HUES6 (cell line): Measurements from ENCODE around the gene CRHR2.

Experiments
- H3K27ac ChIP-seq: 2 replicates; pipeline ENCODE4 v1.7.0; 2013; ENCODE audit warnings: low read depth, mild to moderate bottlenecking, low read length, inconsistent platforms
- H3K27me3 ChIP-seq: 2 replicates; pipeline ENCODE4 v1.6.1; 2013; ENCODE audit warnings: low read length; ENCODE audit not compliant: control insufficient read depth, insufficient read depth
- H3K36me3 ChIP-seq: 2 replicates; pipeline ENCODE4 v1.6.1; 2013; ENCODE audit warnings: low read length; ENCODE audit not compliant: control insufficient read depth, insufficient read depth
- H3K4me1 ChIP-seq: 2 replicates; pipeline ENCODE4 v1.6.1; 2013; ENCODE audit warnings: low read length; ENCODE audit not compliant: control insufficient read depth, insufficient read depth
- H3K4me3 ChIP-seq: 2 replicates; pipeline ENCODE4 v1.5.1; 2013; ENCODE audit warnings: low read depth, low read length
- H3K9ac ChIP-seq: one replicate; pipeline ENCODE4 v1.6.1; 2013; ENCODE audit warnings: mild to moderate bottlenecking, low read length
- H3K9me3 ChIP-seq: 2 replicates; pipeline ENCODE4 v1.6.1; 2013; ENCODE audit warnings: low read depth, low read length; ENCODE audit not compliant: control insufficient read depth, insufficient read depth

The CRHR2 gene

DNA sequence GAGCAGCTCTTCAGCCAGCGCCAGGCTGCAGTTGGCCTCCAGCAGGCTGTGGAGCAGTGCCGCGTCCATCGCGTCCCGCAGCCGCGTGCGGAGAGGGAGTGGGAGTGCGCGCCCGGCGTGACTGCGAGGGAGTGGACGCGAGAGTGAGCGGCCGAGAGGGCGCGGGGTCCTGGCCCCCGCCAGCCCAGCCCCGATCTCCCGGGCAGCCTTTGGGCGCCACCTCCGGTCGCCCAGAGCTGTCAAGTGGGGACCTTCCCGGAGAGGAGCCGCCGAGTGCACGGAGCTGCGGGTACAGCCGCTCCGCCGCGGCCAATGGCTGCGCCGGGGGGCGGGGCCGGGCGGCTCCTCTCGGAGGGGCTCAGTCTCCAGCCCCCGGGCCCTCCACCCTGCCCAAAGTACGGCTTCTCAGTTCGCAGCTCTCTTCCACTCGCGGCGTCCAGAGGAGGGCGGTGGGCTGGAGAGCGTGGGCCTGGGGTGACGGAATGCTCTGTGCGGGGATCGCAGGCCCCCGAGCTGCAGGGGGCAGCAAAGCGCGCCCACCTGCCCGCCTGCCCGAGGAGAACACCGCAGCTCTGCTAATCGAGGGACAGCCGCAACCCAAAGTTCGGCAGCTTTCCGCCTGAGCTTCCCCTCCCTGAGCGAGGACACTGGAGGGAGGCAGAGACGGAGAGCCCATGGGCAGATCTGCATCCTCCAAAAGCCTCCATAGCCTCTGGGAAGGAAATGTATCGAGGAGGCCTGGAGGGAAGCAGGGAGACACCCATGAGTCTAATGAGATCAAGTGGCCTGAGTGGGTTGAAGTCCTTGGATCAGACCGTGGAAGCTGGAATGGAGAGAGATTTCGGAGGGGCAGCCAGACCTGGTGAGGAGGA is at the start of gene CRHR2:
Gene CRHR2, minus strand, starts transcription at position 245 of the 872 bp plus-strand sequence. Its CDS starts 176 bp downstream, at position 69.
- Histone ChIP-seq H3K36me3 (no peaks in the 10 kb centered on the region), H3K4me1 (peaks cover 17% of the 10 kb centered on the region; the same call in 1 of the 2 replicates), H3K27ac (no peak within 1 kb of the TSS), H3K9ac (no peak within 1 kb of the TSS), H3K4me3 (peak within 1 kb of the TSS; percentile 69), H3K9me3 (no peaks in the 10 kb centered on the region), H3K27me3 (peaks cover 76% of the 10 kb centered on the region)

DNA sequence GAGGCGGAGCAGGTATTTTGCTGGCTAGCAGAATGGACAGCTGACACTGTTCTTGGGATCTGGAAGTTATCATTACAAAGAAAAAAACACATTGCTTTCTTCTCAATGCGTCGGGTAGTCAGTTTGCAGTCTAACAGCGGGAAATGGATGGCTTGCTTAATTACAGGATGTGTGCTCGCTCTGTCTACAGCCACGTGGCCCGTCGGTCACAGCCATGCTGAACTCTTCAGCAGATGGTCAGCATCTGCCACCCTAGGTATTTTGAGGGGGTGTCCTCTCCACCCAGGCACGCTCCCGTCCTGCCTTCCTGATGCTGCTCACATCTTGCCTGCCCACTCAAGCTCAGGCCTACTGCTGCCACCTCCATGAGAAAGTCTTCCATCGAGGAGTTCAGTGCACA is 49.3 kb upstream of the CRHR2 start:
- no peaks in the 10 kb centered on the region for H3K27me3 ChIP-seq
- no peaks in the 10 kb centered on the region for H3K36me3 ChIP-seq
- no peak overlapping the region for H3K4me3 ChIP-seq
- H3K9me3 ChIP-seq: no peaks in the 10 kb centered on the region
- no peak overlapping the region for H3K9ac ChIP-seq
- H3K27ac ChIP-seq: no peak overlapping the region
- peaks cover 17% of the 10 kb centered on the region for H3K4me1 ChIP-seq

DNA sequence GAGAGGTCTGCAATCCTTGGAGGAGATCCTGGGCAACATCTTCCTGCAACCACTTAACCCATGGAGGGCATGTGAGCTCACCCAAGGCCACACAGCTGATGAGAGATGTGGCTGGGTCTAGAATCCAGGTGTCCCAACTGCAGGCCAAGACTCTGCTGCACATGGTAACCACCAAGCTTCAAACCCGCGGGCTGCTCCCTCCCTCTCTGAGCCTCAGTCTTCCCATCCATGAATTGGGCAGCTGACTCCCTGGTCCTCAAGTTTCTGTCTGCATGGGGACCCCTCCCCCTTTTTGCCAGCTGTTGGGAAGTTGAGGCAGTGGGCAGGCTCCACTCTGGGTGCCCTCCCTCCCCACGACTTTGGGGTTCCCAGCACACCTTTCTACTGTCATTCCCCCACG is 48.7 kb upstream of the CRHR2 start:
- Histone ChIP-seq H3K4me3 (no peak overlapping the region), H3K9ac (no peak overlapping the region), H3K27ac (no peak overlapping the region), H3K9me3 (no peaks in the 10 kb centered on the region), H3K36me3 (no peaks in the 10 kb centered on the region), H3K4me1 (peaks cover 21% of the 10 kb centered on the region), H3K27me3 (no peaks in the 10 kb centered on the region)

DNA sequence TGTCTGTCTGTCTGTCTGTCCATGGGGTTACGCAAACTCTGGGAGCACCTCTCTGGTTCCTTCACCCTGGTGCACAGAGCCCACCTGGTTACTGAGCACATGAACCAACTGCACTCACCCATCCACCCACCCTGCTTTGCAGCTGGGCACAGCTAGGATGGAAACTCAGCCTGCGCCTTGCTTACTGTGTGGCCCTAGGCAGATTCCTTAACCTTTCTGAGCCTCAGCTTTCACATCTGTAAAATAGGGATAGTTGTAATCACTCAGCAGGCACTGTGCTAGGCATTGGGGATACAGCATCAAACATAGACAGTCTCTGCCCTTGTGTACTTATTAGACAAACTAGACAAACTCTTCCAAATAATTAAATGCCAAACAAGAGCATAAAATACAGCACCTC is 47.8 kb upstream of the CRHR2 start:
- Histone ChIP-seq H3K36me3 (no peaks in the 10 kb centered on the region), H3K4me1 (peaks cover 21% of the 10 kb centered on the region), H3K4me3 (no peak overlapping the region), H3K27ac (no peak overlapping the region), H3K27me3 (0 out of 2 replicates have a peak, but pooled peaks cover 1% of the 10 kb centered on the region), H3K9me3 (no peaks in the 10 kb centered on the region), H3K9ac (no peak overlapping the region)

DNA sequence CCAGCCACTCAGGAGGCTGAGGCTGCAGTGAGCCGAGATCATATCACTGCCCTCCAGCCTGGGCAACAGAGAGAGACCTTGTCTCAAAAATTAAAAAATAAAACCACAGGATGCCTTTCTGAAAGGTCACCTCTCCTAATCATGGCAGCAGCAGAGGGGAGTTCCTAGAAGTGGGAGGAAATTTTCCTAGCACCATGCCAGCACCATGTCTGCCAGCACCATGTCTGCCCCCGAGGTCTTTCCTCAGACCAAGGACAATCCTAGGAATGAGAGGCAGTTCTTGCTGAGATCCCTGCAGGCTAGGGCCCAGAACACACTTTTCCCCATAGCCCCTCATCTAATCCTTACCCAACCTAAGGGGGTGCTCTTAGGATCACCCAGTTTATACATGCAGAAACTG is 47.4 kb upstream of the CRHR2 start:
- Histone ChIP-seq H3K27ac (no peak overlapping the region), H3K27me3 (peaks cover 3% of the 10 kb centered on the region; the same call in 1 of the 2 replicates), H3K4me1 (peaks cover 21% of the 10 kb centered on the region), H3K9ac (no peak overlapping the region), H3K36me3 (no peaks in the 10 kb centered on the region), H3K9me3 (no peaks in the 10 kb centered on the region), H3K4me3 (no peak overlapping the region)

DNA sequence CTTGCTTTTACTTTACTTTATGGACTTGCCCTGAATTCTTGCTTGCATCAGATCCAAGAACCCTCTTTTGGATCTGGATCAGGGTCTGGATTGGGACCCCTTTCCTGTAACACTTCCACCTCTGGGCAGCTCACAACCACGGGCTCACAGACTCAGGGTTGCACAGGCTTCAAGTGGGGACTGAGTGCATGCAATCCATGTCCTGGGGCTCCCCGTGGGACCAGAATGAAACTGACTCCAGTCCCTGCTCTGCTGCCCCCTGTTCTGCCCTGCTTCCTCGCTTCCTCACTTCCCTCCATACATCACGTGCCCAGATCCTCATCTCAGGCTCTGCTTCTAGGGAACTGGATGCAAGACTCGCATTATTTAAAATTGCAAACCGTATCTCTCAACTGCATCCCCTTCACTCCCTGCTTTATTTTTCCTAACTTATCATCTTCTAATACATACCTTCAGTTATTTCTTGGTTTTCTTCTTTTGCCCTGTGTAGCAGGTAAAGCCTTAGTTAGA is 46.4 kb upstream of the CRHR2 start:
- no peak overlapping the region for H3K27ac ChIP-seq

DNA sequence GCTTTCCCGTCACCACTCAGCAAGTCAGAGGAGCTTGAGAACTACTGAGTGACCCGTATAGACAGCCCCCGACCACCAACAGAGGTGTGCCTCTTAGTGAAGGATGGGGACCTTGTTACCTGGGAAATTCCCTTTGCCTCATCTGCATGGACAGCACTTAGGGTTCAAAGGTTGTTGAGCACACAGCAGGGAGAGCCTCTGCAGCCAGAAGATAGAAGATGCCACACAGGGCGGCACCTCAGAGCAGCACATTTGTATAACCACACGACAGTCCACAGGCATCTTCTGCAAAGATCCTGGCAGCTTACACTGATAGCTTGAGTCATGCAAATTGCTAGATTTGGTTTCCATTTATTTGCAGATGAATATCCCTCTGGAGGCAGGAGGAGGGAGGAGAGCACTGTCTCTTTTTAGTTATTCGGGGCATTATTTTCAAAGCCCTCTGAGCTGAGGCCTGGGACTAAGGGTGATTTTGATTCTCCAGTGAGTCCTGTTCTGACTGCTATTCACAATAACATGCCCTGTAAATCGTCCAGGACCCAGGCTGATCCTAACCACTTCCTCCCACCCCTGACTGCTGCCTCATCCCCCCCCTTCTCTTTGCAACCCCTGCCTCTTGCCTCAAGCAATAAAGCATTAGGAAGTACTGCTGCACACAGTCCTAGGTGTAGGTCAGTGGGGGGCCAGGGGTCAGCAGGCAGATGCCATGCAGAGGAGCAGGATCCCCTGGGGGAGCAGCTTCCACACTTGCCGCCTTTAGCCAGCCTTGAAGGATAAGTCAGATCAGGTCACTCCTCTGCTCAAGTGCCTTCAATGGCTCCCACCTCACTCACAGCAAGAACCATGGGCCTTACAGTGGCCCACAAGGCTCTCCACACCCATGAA is 45.0 kb upstream of the CRHR2 start:
- Histone ChIP-seq H3K9ac (peak overlapping the region; percentile 51), H3K4me3 (no peak overlapping the region), H3K4me1 (peaks cover 21% of the 10 kb centered on the region), H3K27me3 (peaks cover 3% of the 10 kb centered on the region; the same call in 1 of the 2 replicates), H3K27ac (peak overlapping the region; percentile 39; the same call in 1 of the 2 replicates), H3K9me3 (no peaks in the 10 kb centered on the region), H3K36me3 (no peaks in the 10 kb centered on the region)

More for the DNA sequence above, 46.4 kb upstream of the CRHR2 start:
- Histone ChIP-seq H3K27me3 (peaks cover 3% of the 10 kb centered on the region; the same call in 1 of the 2 replicates), H3K9me3 (no peaks in the 10 kb centered on the region), H3K4me1 (peaks cover 21% of the 10 kb centered on the region), H3K9ac (no peak overlapping the region), H3K4me3 (no peak overlapping the region), H3K36me3 (no peaks in the 10 kb centered on the region)

DNA sequence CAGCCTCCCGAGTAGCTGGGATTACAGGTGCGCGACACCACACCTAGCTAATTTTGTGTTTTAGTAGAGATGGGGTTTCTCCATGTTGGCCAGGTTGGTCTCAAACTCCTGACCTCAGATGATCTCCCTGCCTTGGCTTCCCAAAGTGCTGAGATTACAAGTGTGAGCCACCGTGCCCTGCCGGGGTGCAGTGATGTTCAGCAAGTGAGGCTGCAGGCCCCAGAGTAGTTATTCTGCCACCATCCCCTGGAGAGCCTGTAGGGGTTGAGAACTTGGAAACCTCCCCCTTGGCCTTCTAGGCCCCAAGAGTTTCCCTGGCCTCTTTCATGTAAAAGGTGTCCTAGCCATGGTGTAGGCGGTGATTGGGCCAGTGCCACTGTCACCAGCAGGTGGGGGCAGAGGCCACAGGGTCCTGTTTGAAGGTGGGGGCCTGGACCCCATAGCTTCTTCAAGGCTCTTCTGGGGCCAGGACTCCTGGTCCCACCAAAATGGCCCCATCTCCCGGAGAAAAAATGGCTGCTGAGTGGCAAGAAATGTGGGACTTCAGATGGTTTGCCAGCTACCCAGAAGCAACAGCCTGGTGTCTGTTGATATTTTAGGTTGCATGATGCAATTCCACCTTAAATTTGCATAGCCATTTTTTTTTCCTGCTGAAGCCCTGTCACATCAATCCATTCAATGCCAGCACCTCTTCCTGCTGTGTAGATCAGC is 44.2 kb upstream of the CRHR2 start:
- H3K27ac ChIP-seq: peak overlapping the region; percentile 39; the same call in 1 of the 2 replicates
- H3K9ac ChIP-seq: peak overlapping the region; percentile 51
- peaks cover 18% of the 10 kb centered on the region for H3K4me1 ChIP-seq
- H3K27me3 ChIP-seq: peaks cover 3% of the 10 kb centered on the region; the same call in 1 of the 2 replicates
- H3K4me3 ChIP-seq: no peak overlapping the region
- H3K36me3 ChIP-seq: no peaks in the 10 kb centered on the region
- no peaks in the 10 kb centered on the region for H3K9me3 ChIP-seq

DNA sequence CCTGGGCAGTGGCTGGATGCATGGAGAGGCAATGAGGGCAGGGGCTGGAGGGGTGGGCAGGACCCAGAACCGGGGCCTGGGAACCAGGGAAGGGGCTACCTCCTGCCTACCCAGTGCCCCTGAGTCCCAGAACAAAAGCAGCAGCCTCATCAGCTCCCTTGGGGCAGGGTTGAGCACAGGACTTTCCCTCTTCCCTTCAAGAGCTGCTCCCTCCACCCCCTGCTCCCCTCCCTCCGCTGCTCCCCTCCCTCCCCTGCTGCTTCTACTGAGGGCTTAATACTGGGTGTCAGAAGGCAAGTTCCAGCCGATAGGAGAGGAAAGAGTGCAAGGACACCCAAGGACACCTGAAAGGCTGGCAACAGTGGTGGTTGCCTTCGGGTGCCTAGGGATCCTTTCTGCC is 41.5 kb upstream of the CRHR2 start:
- no peak overlapping the region for H3K9ac ChIP-seq
- H3K4me3 ChIP-seq: no peak overlapping the region
- H3K27me3 ChIP-seq: peaks cover 3% of the 10 kb centered on the region; the same call in 1 of the 2 replicates
- H3K27ac ChIP-seq: no peak overlapping the region
- H3K4me1 ChIP-seq: peaks cover 17% of the 10 kb centered on the region
- no peaks in the 10 kb centered on the region for H3K36me3 ChIP-seq
- peaks cover 24% of the 10 kb centered on the region for H3K9me3 ChIP-seq

DNA sequence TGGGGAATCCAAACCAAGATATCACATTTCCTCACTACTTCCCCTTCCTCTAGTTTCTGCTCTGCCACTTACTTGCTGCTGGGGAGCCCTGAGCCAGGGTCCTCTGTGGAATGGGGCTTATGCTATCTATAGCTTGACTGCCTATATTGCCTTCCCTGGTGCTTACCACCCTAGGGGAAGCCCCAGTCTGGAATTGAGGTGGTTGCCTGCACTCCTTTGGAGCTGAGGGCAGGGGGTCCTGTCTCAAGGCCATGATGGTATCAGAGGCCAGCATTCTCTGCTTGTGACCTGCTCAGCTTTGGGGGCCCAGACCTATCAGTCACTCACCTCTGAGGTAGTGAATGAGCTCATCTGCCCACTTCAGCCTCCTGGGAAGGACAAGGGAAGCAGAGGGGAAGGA is 40.4 kb upstream of the CRHR2 start:
- Histone ChIP-seq H3K9ac (no peak overlapping the region), H3K36me3 (no peaks in the 10 kb centered on the region), H3K9me3 (peaks cover 35% of the 10 kb centered on the region), H3K27me3 (peaks cover 3% of the 10 kb centered on the region; the same call in 1 of the 2 replicates), H3K4me1 (peaks cover 13% of the 10 kb centered on the region), H3K27ac (no peak overlapping the region), H3K4me3 (no peak overlapping the region)
